Measurements from ENCODE around the gene OR10H5. TPM values are rescaled to one million over a fixed set of nuclear protein-coding genes. Genes with fewer than 3 reads are reported as not detected.

Gene OR10H5
- total RNA-seq, 4 donors from 2014 or later = not detected

GRCh38 chr19:15811476-15811875 lies 24.0 kb downstream of the OR10H5 start:
- H3K4me3 ChIP-seq = no peak overlapping the region
- H3K4me1 ChIP-seq = no peaks in the 10 kb centered on the region
- 92% methylated on average over 4 of the region's 4 CpGs for WGBS
- H3K27me3 ChIP-seq = peaks cover 48% of the 10 kb centered on the region
- H3K36me3 ChIP-seq = no peaks in the 10 kb centered on the region
- H3K27ac ChIP-seq = no peak overlapping the region
- TF ChIP-seq POLR2A (IDR thresholded peaks at IDR 0.05) = no peak
- TF ChIP-seq EP300 (IDR thresholded peaks at IDR 0.05) = no peak
- TF ChIP-seq CTCF (IDR thresholded peaks at IDR 0.05) = no peak
- TF ChIP-seq POLR2AphosphoS5 (IDR thresholded peaks at IDR 0.05) = no peak
- DNase-seq (ENCODE audit: low spot score in 2 of 2) = no peak
- H3K9me3 ChIP-seq = no peaks in the 10 kb centered on the region

- TF ChIP-seq CTCF (IDR thresholded peaks at IDR 0.05) (no peak), POLR2A (IDR thresholded peaks at IDR 0.05) (no peak), POLR2AphosphoS5 (IDR thresholded peaks at IDR 0.05) (no peak)
- Histone ChIP-seq H3K27ac (no peak overlapping the region), H3K27me3 (peaks cover 45% of the 10 kb centered on the region), H3K4me1 (no peaks in the 10 kb centered on the region), H3K36me3 (no peaks in the 10 kb centered on the region), H3K4me3 (no peak overlapping the region), H3K9me3 (no peaks in the 10 kb centered on the region)
- 17% methylated on average over 6 of the region's 6 CpGs for WGBS
- DNase-seq (ENCODE audit: low spot score in 2 of 2) = no peak
Measured at GRCh38 chr19:15812060-15812722, 24.7 kb downstream of the OR10H5 start.

- TF ChIP-seq EP300 (IDR thresholded peaks at IDR 0.05) = no peak
- TF ChIP-seq CTCF (IDR thresholded peaks at IDR 0.05) = no peak
- no peak for TF ChIP-seq POLR2A (IDR thresholded peaks at IDR 0.05)
- no peaks in the 10 kb centered on the region for H3K9me3 ChIP-seq
- H3K27ac ChIP-seq = no peak overlapping the region
- 54% methylated on average over 7 of the region's 7 CpGs for whole genome bisulfite sequencing
- no peak for DNase-seq (ENCODE audit: low spot score in 2 of 2)
- H3K27me3 ChIP-seq = peaks cover 45% of the 10 kb centered on the region
- H3K4me3 ChIP-seq = no peak overlapping the region
- no peaks in the 10 kb centered on the region for H3K4me1 ChIP-seq
- H3K36me3 ChIP-seq = no peaks in the 10 kb centered on the region
Measured at GRCh38 chr19:15813916-15814315, 26.5 kb downstream of the OR10H5 start.

- Histone ChIP-seq H3K9me3 (no peaks in the 10 kb centered on the region), H3K27me3 (peaks cover 45% of the 10 kb centered on the region), H3K4me3 (no peak within 1 kb of the TSS), H3K4me1 (no peaks in the 10 kb centered on the region), H3K27ac (no peak within 1 kb of the TSS), H3K36me3 (no peaks in the 10 kb centered on the region)
- WGBS = 75% methylated on average over 5 of the region's 5 CpGs
- TF ChIP-seq POLR2AphosphoS5 (IDR thresholded peaks at IDR 0.05) (no peak), EP300 (IDR thresholded peaks at IDR 0.05) (no peak), POLR2A (IDR thresholded peaks at IDR 0.05) (no peak), CTCF (IDR thresholded peaks at IDR 0.05) (no peak)
- DNase-seq (ENCODE audit: low spot score in 2 of 2) = no peak
Measured at GRCh38 chr19:15815306-15815705, 27.8 kb downstream of the OR10H5 start, which contains the start of gene OR10H1. OR10H1 (minus strand) TSS chr19:15815664; CDS start chr19:15808037, 7,627 bp downstream.

GRCh38 chr19:15820646-15821045 lies 33.2 kb downstream of the OR10H5 start:
- no peak for TF ChIP-seq POLR2A (IDR thresholded peaks at IDR 0.05)
- no peak for TF ChIP-seq EP300 (IDR thresholded peaks at IDR 0.05)
- no peak for TF ChIP-seq POLR2AphosphoS5 (IDR thresholded peaks at IDR 0.05)
- no peak for TF ChIP-seq CTCF (IDR thresholded peaks at IDR 0.05)
- H3K27ac ChIP-seq = no peak overlapping the region
- H3K4me3 ChIP-seq = no peak overlapping the region
- H3K36me3 ChIP-seq = no peaks in the 10 kb centered on the region
- WGBS = 94% methylated on average over 8 of the region's 8 CpGs
- no peaks in the 10 kb centered on the region for H3K4me1 ChIP-seq
- H3K9me3 ChIP-seq = no peaks in the 10 kb centered on the region
- H3K27me3 ChIP-seq = peaks cover 4% of the 10 kb centered on the region
- DNase-seq (ENCODE audit: low spot score in 2 of 2) = no peak
